SK-N-SH treated with all-trans-retinoic acid at 6 μM for 48 hours (cell line): ENCODE results near the gene APBB1IP.

ENCODE experiments used
- ESRRG ChIP-seq: fragments of 250-450 bp; sonication (Bioruptor Pico); IDR thresholded peaks from 2 replicates; pipeline ENCODE4 v1.6.1; 2021; ENCODE audit warnings: mild to moderate bottlenecking
- ISL1 ChIP-seq: fragments of 250-450 bp; sonication (Bioruptor Pico); IDR thresholded peaks from 2 replicates; pipeline ENCODE4 v2.1.2; 2022; ENCODE audit warnings: mild to moderate bottlenecking, moderate library complexity
- RARB ChIP-seq: fragments of 250-450 bp; sonication (Bioruptor Pico); IDR thresholded peaks from 2 replicates; pipeline ENCODE4 v1.8.0; 2021; ENCODE audit warnings: mild to moderate bottlenecking, moderate library complexity
- ZFP3 ChIP-seq: fragments of 250-450 bp; sonication (Bioruptor Pico); IDR thresholded peaks from 2 replicates; pipeline ENCODE4 v1.5.0; 2020; ENCODE audit warnings: mild to moderate bottlenecking, moderate library complexity
- ZNF8 ChIP-seq: fragments of 450-650 bp; formaldehyde crosslinking; IDR thresholded peaks from 2 replicates; pipeline ENCODE4 v1.5.0; 2020; ENCODE audit warnings: mild to moderate bottlenecking, moderate library complexity

- TF ChIP-seq ISL1 (CRISPR knock-in tag) = no peak
- no peak for TF ChIP-seq ESRRG (CRISPR knock-in tag)
- TF ChIP-seq ZNF8 (CRISPR knock-in tag) = no peak
- TF ChIP-seq ZFP3 (CRISPR knock-in tag) = no peak
- TF ChIP-seq RARB (CRISPR knock-in tag) = no peak
Measured at GRCh38 chr10:26534384-26534783, 96.2 kb downstream of the APBB1IP start.
